Measurements from ENCODE around the gene HECW1. TPM values are rescaled to one million over a fixed set of nuclear protein-coding genes. Genes with fewer than 3 reads are reported as not detected.

The HECW1 gene
- total RNA-seq, 3 donors from 2014 or later (not counting 1 experiment from before 2014, with no cell fraction given): not detected

DNA sequence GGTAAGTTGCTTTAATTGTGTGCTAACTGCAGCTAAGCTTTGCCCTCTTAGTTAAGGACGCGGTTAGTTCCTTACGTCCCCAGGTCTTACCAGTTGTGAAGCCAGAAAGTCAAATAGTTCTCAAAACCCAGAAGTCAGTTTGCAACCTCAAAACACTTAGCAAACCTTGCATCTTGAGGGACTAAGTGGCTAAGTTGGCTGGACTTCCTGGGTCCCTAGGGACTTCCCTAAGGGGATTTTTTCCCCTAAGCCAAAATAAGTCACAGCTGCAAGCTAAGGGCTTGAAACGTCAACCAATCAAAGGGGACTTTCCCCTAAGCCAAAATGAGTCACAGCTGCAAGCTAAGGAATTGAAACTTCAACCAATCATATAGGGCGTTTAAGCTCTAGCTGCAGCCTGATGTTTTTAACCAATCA, 36.2 kb upstream of the HECW1 start:
- no peak for DNase-seq
- ATAC-seq: no peak
- H3K36me3 Mint-ChIP-seq: no peaks in the 10 kb centered on the region
- H3K4me3 Mint-ChIP-seq: no peak overlapping the region
- peaks cover 14% of the 10 kb centered on the region in 2 donors for H3K27me3 Mint-ChIP-seq (ENCODE audit: low read depth in 2 of 2)
- no peak overlapping the region for H3K27ac Mint-ChIP-seq
- Histone ChIP-seq H3K27ac (ENCODE audit: low read length) (no peak overlapping the region), H3K4me1 (ENCODE audit: control insufficient read depth, insufficient read depth, low read length) (no peaks in the 10 kb centered on the region), H3K9me3 (ENCODE audit: control insufficient read depth, insufficient read depth, low read length) (no peaks in the 10 kb centered on the region), H3K4me3 (ENCODE audit: low read length) (no peak overlapping the region), H3K27me3 (ENCODE audit: control insufficient read depth, insufficient read depth, low read length) (no peaks in the 10 kb centered on the region), H3K36me3 (ENCODE audit: control insufficient read depth, insufficient read depth, low read length) (no peaks in the 10 kb centered on the region)
- H3K4me1 Mint-ChIP-seq: no peaks in the 10 kb centered on the region
- intact Hi-C loops (cut with micrococcal nuclease): no loop called here
- WGBS (ENCODE audit: insufficient coverage): 41% methylated on average over 5 of the region's 5 CpGs
- TF ChIP-seq, protein P1, sequence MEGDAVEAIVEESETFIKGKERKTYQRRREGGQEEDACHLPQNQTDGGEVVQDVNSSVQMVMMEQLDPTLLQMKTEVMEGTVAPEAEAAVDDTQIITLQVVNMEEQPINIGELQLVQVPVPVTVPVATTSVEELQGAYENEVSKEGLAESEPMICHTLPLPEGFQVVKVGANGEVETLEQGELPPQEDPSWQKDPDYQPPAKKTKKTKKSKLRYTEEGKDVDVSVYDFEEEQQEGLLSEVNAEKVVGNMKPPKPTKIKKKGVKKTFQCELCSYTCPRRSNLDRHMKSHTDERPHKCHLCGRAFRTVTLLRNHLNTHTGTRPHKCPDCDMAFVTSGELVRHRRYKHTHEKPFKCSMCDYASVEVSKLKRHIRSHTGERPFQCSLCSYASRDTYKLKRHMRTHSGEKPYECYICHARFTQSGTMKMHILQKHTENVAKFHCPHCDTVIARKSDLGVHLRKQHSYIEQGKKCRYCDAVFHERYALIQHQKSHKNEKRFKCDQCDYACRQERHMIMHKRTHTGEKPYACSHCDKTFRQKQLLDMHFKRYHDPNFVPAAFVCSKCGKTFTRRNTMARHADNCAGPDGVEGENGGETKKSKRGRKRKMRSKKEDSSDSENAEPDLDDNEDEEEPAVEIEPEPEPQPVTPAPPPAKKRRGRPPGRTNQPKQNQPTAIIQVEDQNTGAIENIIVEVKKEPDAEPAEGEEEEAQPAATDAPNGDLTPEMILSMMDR (IDR thresholded peaks at IDR 0.05): no peak
- H3K9me3 Mint-ChIP-seq: no peaks in the 10 kb centered on the region

DNA sequence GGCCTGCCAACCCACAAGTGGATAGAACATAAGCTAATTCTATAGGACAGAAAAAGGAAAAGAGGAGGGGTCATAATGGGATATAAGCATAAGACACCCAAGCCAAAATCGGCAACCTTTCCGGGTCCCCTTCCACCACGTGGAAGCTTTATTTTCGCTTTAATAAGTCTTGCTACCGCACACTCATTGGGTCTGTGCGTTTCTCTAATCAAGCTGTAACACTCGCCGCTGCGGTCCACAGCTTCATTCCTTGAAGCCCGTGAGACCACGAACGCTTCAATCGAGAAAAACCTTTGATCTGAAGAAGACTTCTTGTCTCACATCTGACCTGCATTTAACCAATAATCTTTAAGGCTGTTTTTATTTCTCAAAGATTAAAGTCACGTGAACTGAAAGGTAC, 35.8 kb upstream of the HECW1 start:
- intact Hi-C loops (cut with micrococcal nuclease): no loop called here
- Mint-ChIP-seq H3K4me1 (no peaks in the 10 kb centered on the region), H3K36me3 (no peaks in the 10 kb centered on the region), H3K27ac (no peak overlapping the region), H3K27me3 (ENCODE audit: low read depth in 2 of 2) (peaks cover 14% of the 10 kb centered on the region in 2 donors), H3K9me3 (no peaks in the 10 kb centered on the region), H3K4me3 (no peak overlapping the region)
- H3K9me3 ChIP-seq (ENCODE audit: control insufficient read depth, insufficient read depth, low read length): no peaks in the 10 kb centered on the region
- no peak for ATAC-seq
- H3K36me3 ChIP-seq (ENCODE audit: control insufficient read depth, insufficient read depth, low read length): no peaks in the 10 kb centered on the region
- TF ChIP-seq, protein P1 (IDR thresholded peaks at IDR 0.05): no peak
- WGBS (ENCODE audit: insufficient coverage): 85% methylated on average over 14 of the region's 14 CpGs
- no peak overlapping the region for H3K4me3 ChIP-seq (ENCODE audit: low read length)
- H3K27ac ChIP-seq (ENCODE audit: low read length): no peak overlapping the region
- DNase-seq: peak in 1 of 2 donors; percentile 11
- H3K27me3 ChIP-seq (ENCODE audit: control insufficient read depth, insufficient read depth, low read length): no peaks in the 10 kb centered on the region
- H3K4me1 ChIP-seq (ENCODE audit: control insufficient read depth, insufficient read depth, low read length): no peaks in the 10 kb centered on the region

DNA sequence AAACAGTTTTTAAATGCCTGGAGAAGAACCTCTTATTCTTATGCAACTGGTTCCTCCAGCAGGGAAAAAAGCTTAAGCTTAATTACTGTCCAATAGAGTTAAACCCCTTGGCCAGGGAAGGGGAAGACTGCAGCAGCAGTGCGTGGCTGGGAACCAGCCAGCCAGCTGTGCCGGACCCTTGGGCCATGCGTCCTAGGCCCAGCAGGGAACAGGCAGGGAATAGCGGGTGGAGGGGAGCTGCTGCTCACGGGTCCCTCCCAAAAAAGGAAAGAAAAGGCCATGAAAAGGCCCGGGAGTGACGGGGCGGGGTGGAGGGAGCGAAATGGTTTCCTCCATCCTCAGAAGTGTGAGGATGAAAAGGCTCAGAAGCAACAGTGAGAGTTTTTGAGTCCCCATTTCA, 35.2 kb upstream of the HECW1 start:
- ATAC-seq: no peak
- H3K4me1 ChIP-seq (ENCODE audit: control insufficient read depth, insufficient read depth, low read length): no peaks in the 10 kb centered on the region
- H3K4me3 Mint-ChIP-seq: no peak overlapping the region
- H3K27ac Mint-ChIP-seq: no peak overlapping the region
- H3K27ac ChIP-seq (ENCODE audit: low read length): no peak overlapping the region
- no peaks in the 10 kb centered on the region for H3K9me3 Mint-ChIP-seq
- H3K9me3 ChIP-seq (ENCODE audit: control insufficient read depth, insufficient read depth, low read length): no peaks in the 10 kb centered on the region
- no peaks in the 10 kb centered on the region for H3K36me3 Mint-ChIP-seq
- TF ChIP-seq, protein P1 (IDR thresholded peaks at IDR 0.05): no peak
- DNase-seq: no peak
- 96% methylated on average over 8 of the region's 9 CpGs for WGBS (ENCODE audit: insufficient coverage)
- no peaks in the 10 kb centered on the region for H3K36me3 ChIP-seq (ENCODE audit: control insufficient read depth, insufficient read depth, low read length)
- H3K4me1 Mint-ChIP-seq: no peaks in the 10 kb centered on the region
- H3K27me3 Mint-ChIP-seq (ENCODE audit: low read depth in 2 of 2): peaks cover 14 to 18% of the 10 kb centered on the region in 2 donors
- no peak overlapping the region for H3K4me3 ChIP-seq (ENCODE audit: low read length)
- intact Hi-C loops (cut with micrococcal nuclease): no loop called here
- H3K27me3 ChIP-seq (ENCODE audit: control insufficient read depth, insufficient read depth, low read length): peaks cover 3% of the 10 kb centered on the region

DNA sequence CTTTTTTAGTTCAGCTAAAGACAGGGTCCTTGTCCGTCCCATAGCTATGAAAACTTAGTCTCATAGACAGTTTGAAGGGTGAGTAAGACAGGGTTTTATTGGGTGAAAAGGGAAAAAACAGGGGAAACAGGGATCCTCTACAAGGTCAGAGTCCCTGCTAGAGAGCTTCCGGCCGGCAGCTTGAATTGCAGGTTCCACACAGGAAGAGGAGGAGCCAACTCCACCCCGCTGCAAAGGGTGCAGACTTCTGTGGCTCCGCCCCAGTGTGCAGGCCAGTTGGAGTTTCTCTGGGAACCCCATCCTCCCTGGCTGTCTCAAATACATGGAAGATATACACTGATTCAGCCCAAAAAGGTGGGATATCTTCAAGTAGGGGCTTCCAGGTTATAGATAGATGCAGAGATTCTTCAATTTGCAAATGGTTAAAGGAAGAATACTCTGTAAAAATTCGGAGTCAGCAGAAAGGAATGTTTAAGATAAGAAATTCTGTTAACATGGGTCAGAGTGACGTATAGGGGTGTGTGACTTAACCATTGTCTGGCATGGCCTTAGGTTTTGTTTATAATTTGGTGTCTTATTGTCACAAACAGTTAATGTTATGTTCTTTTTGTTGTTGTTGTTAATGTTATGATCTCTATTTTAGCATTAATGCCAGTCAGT, 34.6 kb upstream of the HECW1 start:
- Histone ChIP-seq H3K27ac (ENCODE audit: low read length) (no peak overlapping the region), H3K4me3 (ENCODE audit: low read length) (no peak overlapping the region), H3K27me3 (ENCODE audit: control insufficient read depth, insufficient read depth, low read length) (peaks cover 3% of the 10 kb centered on the region), H3K4me1 (ENCODE audit: control insufficient read depth, insufficient read depth, low read length) (no peaks in the 10 kb centered on the region), H3K36me3 (ENCODE audit: control insufficient read depth, insufficient read depth, low read length) (no peaks in the 10 kb centered on the region), H3K9me3 (ENCODE audit: control insufficient read depth, insufficient read depth, low read length) (no peaks in the 10 kb centered on the region)
- peaks cover 14 to 18% of the 10 kb centered on the region in 2 donors for H3K27me3 Mint-ChIP-seq (ENCODE audit: low read depth in 2 of 2)
- no peaks in the 10 kb centered on the region for H3K4me1 Mint-ChIP-seq
- WGBS (ENCODE audit: insufficient coverage): 71% methylated on average over 7 of the region's 7 CpGs
- H3K36me3 Mint-ChIP-seq: no peaks in the 10 kb centered on the region
- H3K27ac Mint-ChIP-seq: no peak overlapping the region
- ATAC-seq (no peak), DNase-seq (no peak)
- no peak overlapping the region for H3K4me3 Mint-ChIP-seq
- TF ChIP-seq, protein P1 (IDR thresholded peaks at IDR 0.05): no peak
- no peaks in the 10 kb centered on the region for H3K9me3 Mint-ChIP-seq
- intact Hi-C loops (cut with micrococcal nuclease): no loop called here

All from natural killer cell (primary cell).